Panc1 (cell line): ENCODE data around the gene DHX34. TPM values are rescaled to one million over a fixed set of nuclear protein-coding genes. Genes with fewer than 3 reads are reported as not detected.

Experiments
- ATAC-seq: fragments of 200-7000 bp; cut with Tn5 transposase; 2 replicates; pipeline ENCODE4 v1.9.1; 2020; ENCODE audit warnings: mild to moderate bottlenecking, moderate library complexity
- BruUV-seq: library from RNA; stranded (reverse); fragments of 400-500 nt; replicated peaks from 2 replicates; lab custom pipeline; 2021; lab: Mats Ljungman, UMichigan
- CTCF ChIA-PET: fragments of 300-600 bp; sonication (Branson Sonifier 250); formaldehyde crosslinking; loops from one replicate; lab custom pipeline; 2022; ENCODE audit warnings: antibody characterized with exemption; lab: Charles Lee
- POLR2A ChIA-PET: fragments of 300-600 bp; sonication (Branson Sonifier 250); formaldehyde crosslinking; loops from one replicate; lab custom pipeline; 2022; ENCODE audit warnings: antibody characterized with exemption; lab: Charles Lee
- DNase-seq: peaks from one replicate; pipeline ENCODE4 v3.0.0-alpha.2; 2010; ENCODE audit warnings: low read depth, low spot score
- H3K27ac ChIP-seq: 2 replicates; pipeline ENCODE4 v1.5.1; 2011; ENCODE audit warnings: mild to moderate bottlenecking, low read length, inconsistent platforms
- H3K27me3 ChIP-seq: fragments of 200-500 bp; sonication (Bioruptor generic); 2 replicates; pipeline ENCODE4 v1.6.0; 2014; ENCODE audit warnings: low read length, inconsistent platforms; ENCODE audit not compliant: control insufficient read depth, insufficient read depth
- H3K36me3 ChIP-seq: fragments of 200-500 bp; sonication (Bioruptor generic); 2 replicates; pipeline ENCODE4 v1.5.1; 2014; ENCODE audit warnings: inconsistent platforms, mild to moderate bottlenecking, low read length, moderate library complexity; ENCODE audit not compliant: control insufficient read depth, insufficient read depth
- H3K4me1 ChIP-seq: 2 replicates; pipeline ENCODE4 v1.5.1; 2011; ENCODE audit warnings: inconsistent platforms, mild to moderate bottlenecking, low read length, moderate library complexity; ENCODE audit not compliant: control insufficient read depth, insufficient read depth
- H3K4me3 ChIP-seq, 2 experiments: 2 replicates each; pipeline ENCODE4 v1.5.1; 2011 to 2012; ENCODE audit warnings: low read depth in 2 of 2, low read length in 2 of 2, mild to moderate bottlenecking in 2 of 2, inconsistent platforms in 1 of 2, moderate library complexity in 1 of 2
- H3K9me3 ChIP-seq: fragments of 200-500 bp; sonication (Bioruptor generic); 2 replicates; pipeline ENCODE4 v1.5.1; 2014; ENCODE audit warnings: low read depth, mild to moderate bottlenecking, inconsistent platforms, low read length, moderate library complexity; ENCODE audit not compliant: control insufficient read depth, insufficient read depth
- POLR2AphosphoS5 ChIP-seq: IDR thresholded peaks from 2 replicates; pipeline ENCODE4 v1.6.1; 2012; ENCODE audit warnings: mild to moderate bottlenecking, low read depth, low read length, moderate library complexity
- SIN3A ChIP-seq: IDR thresholded peaks from 2 replicates; pipeline ENCODE4 v1.6.1; 2012; ENCODE audit warnings: low read depth, mild to moderate bottlenecking, low read length, moderate library complexity, borderline replicate concordance; ENCODE audit not compliant: insufficient read depth
- TCF7L2 ChIP-seq: IDR thresholded peaks from 2 replicates; pipeline ENCODE4 v1.6.1; 2011; ENCODE audit warnings: mild to moderate bottlenecking, low read depth, low read length, inconsistent platforms
- in situ Hi-C: cut with HindIII; loops from 2 replicates; pipeline ENCODE4 v1.10.0; 2016; ENCODE audit warnings: low sequenced_read_pairs, low pct_unique_long_range_greater_than_20kb
- intact Hi-C: fragments of 100-400 bp; cut with micrococcal nuclease; formaldehyde crosslinking; loops from one replicate; pipeline ENCODE4 v1.10.0; 2022; ENCODE audit not compliant: unreplicated experiment
- total RNA-seq: library from RNA; stranded (reverse); gene quantifications from one replicate; pipeline ENCODE4 v1.2.1, GENCODE V29; 2021; ENCODE audit not compliant: unreplicated experiment
- TF ChIP-seq, protein P1 (sequence below): fragments of 450-650 bp; IDR thresholded peaks from 2 replicates; pipeline ENCODE4 v1.5.1; 2017; ENCODE audit warnings: mild to moderate bottlenecking
- TF ChIP-seq, protein P2 (sequence below), 2 experiments: IDR thresholded peaks; 2 replicates each; pipeline ENCODE4 v1.6.1; 2011 to 2012; ENCODE audit warnings: low read depth in 2 of 2, control low read depth in 1 of 2, low read length in 1 of 2, mild to moderate bottlenecking in 1 of 2, moderate library complexity in 1 of 2; ENCODE audit not compliant: insufficient read depth in 1 of 2

Gene DHX34
- total RNA-seq, 1 experiment from 2014 or later, result 29.2 TPM

DNA sequence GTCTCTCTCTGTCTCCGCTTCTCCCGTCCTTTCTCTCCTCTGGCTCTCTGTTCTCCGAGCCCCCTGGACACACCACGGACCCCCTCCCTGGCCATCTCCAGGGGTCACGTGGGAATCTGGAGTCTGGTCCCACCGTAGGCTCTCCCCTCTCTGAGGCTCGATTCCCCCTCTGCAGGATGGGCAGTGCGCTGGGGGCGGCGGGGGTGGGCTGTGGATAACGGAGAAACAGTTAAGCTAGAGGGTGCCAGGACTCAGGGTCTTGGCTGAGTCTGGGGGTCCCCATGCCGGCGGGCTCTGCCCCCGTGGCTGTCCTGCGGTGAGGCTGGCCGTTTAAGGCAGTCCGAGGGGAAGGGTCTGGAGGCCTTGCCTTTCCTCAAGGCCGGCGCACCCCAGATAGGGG lies 70.7 kb downstream of the DHX34 start:
- CTCF ChIA-PET, result interaction anchor here (0.7 kb wide), 1 partner anchor 27 kb away, joined by 5 read pairs; no protein-coding TSS in a partner anchor
- POLR2A ChIA-PET, result interaction anchor here (0.6 kb wide), 1 partner anchor 96 kb away, joined by 5 read pairs; no protein-coding TSS in a partner anchor
- H3K9me3 ChIP-seq, result no peaks in the 10 kb centered on the region
- DNase-seq, result no peak
- no peak for ATAC-seq
- peaks cover 4% of the 10 kb centered on the region for H3K4me1 ChIP-seq
- no peak for TF ChIP-seq POLR2AphosphoS5
- TF ChIP-seq TCF7L2, result no peak
- no peak for TF ChIP-seq SIN3A
- TF ChIP-seq, protein P1, sequence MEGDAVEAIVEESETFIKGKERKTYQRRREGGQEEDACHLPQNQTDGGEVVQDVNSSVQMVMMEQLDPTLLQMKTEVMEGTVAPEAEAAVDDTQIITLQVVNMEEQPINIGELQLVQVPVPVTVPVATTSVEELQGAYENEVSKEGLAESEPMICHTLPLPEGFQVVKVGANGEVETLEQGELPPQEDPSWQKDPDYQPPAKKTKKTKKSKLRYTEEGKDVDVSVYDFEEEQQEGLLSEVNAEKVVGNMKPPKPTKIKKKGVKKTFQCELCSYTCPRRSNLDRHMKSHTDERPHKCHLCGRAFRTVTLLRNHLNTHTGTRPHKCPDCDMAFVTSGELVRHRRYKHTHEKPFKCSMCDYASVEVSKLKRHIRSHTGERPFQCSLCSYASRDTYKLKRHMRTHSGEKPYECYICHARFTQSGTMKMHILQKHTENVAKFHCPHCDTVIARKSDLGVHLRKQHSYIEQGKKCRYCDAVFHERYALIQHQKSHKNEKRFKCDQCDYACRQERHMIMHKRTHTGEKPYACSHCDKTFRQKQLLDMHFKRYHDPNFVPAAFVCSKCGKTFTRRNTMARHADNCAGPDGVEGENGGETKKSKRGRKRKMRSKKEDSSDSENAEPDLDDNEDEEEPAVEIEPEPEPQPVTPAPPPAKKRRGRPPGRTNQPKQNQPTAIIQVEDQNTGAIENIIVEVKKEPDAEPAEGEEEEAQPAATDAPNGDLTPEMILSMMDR, result no peak
- TF ChIP-seq, protein P2, sequence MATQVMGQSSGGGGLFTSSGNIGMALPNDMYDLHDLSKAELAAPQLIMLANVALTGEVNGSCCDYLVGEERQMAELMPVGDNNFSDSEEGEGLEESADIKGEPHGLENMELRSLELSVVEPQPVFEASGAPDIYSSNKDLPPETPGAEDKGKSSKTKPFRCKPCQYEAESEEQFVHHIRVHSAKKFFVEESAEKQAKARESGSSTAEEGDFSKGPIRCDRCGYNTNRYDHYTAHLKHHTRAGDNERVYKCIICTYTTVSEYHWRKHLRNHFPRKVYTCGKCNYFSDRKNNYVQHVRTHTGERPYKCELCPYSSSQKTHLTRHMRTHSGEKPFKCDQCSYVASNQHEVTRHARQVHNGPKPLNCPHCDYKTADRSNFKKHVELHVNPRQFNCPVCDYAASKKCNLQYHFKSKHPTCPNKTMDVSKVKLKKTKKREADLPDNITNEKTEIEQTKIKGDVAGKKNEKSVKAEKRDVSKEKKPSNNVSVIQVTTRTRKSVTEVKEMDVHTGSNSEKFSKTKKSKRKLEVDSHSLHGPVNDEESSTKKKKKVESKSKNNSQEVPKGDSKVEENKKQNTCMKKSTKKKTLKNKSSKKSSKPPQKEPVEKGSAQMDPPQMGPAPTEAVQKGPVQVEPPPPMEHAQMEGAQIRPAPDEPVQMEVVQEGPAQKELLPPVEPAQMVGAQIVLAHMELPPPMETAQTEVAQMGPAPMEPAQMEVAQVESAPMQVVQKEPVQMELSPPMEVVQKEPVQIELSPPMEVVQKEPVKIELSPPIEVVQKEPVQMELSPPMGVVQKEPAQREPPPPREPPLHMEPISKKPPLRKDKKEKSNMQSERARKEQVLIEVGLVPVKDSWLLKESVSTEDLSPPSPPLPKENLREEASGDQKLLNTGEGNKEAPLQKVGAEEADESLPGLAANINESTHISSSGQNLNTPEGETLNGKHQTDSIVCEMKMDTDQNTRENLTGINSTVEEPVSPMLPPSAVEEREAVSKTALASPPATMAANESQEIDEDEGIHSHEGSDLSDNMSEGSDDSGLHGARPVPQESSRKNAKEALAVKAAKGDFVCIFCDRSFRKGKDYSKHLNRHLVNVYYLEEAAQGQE (IDR thresholded peaks at IDR 0.05; ENCODE audit: insufficient read depth in 1 of 2, low read depth in 2 of 2, low read length in 1 of 2), result no peak
- peaks cover 8% of the 10 kb centered on the region; the same call in 1 of the 2 replicates for H3K27me3 ChIP-seq
- no peak overlapping the region for H3K27ac ChIP-seq
- intact Hi-C loops, result no loop called here
- H3K4me3 ChIP-seq, result no peak overlapping the region
- no peaks in the 10 kb centered on the region for H3K36me3 ChIP-seq
- BruUV-seq, result no TSS peak
- in situ Hi-C loops, result no loop called here

DNA sequence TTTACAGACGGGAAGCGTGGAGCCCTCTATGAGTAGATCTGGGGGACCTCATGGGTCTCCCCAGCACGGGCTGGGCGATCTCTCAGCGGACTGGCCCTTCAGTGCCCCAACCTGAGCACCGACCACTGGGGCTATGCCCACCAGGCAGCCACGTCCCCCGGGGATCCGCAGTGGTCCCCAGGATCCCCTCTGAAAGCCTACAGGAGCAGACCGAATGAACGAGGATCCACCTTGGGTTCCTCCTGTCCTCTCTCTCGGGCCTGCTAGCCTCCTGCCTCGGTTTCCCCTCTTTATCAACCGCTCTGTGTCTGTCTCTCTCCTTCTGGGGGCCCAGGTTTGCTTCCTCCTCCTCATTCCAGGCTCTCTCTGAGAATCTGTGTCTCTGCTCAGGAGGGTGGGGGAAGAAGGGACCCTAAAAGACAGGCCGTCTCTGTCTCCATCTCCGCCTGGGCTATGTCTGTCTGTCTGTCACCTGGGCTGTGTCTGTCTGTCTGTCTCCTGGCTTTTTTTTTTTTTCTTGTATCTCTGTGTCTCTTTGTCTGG lies 72.2 kb downstream of the DHX34 start:
- intact Hi-C loops, result no loop called here

More for the DNA sequence above, 72.2 kb downstream of the DHX34 start:
- Histone ChIP-seq H3K27ac (no peak overlapping the region), H3K4me1 (peaks cover 4% of the 10 kb centered on the region), H3K27me3 (peaks cover 8% of the 10 kb centered on the region; the same call in 1 of the 2 replicates), H3K36me3 (no peaks in the 10 kb centered on the region), H3K9me3 (no peaks in the 10 kb centered on the region), H3K4me3 (no peak overlapping the region)
- TF ChIP-seq POLR2AphosphoS5 (no peak), SIN3A (no peak), TCF7L2 (no peak)
- TF ChIP-seq, protein P2 (IDR thresholded peaks at IDR 0.05; ENCODE audit: insufficient read depth in 1 of 2, low read depth in 2 of 2, low read length in 1 of 2), result no peak
- TF ChIP-seq, protein P1, result no peak
- CTCF ChIA-PET, result no interaction called here
- in situ Hi-C loops, result no loop called here
- BruUV-seq, result no TSS peak
- ATAC-seq (no peak), DNase-seq (no peak)
- POLR2A ChIA-PET, result no interaction called here
